Measurements from ENCODE around the gene KCNK2. TPM values are rescaled to one million over a fixed set of nuclear protein-coding genes. Genes with fewer than 3 reads are reported as not detected.

Gene KCNK2
- total RNA-seq, 6 experiments from 2014 or later, result 0.06 to 0.31 (median 0.12) TPM; not detected in 3

DNA sequence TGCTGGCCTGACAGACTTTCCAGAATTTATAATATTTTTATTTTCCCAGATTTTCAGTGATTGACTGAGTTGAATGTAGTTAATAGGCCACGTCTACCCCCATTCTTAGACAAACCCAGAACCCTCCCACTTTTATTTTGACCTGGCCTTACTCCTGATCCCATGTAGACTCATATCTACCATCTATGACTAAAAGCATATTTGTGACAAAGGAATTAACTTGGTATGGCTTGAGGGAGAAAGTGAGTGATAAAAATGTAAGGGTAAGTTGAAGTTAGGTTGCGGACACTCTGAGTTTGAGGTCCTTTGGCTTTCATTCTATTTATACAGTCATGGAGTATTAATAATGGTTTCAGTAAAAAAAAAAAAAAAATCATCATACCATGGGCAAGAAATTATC is 168.4 kb downstream of the KCNK2 start:
- intact Hi-C loops (cut with DNase I), result no loop called here
- H3K36me3 ChIP-seq, result no peaks in the 10 kb centered on the region
- no peak overlapping the region for H3K27ac ChIP-seq
- TF ChIP-seq, protein P1, sequence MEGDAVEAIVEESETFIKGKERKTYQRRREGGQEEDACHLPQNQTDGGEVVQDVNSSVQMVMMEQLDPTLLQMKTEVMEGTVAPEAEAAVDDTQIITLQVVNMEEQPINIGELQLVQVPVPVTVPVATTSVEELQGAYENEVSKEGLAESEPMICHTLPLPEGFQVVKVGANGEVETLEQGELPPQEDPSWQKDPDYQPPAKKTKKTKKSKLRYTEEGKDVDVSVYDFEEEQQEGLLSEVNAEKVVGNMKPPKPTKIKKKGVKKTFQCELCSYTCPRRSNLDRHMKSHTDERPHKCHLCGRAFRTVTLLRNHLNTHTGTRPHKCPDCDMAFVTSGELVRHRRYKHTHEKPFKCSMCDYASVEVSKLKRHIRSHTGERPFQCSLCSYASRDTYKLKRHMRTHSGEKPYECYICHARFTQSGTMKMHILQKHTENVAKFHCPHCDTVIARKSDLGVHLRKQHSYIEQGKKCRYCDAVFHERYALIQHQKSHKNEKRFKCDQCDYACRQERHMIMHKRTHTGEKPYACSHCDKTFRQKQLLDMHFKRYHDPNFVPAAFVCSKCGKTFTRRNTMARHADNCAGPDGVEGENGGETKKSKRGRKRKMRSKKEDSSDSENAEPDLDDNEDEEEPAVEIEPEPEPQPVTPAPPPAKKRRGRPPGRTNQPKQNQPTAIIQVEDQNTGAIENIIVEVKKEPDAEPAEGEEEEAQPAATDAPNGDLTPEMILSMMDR (IDR thresholded peaks at IDR 0.05), result no peak
- no peak for TF ChIP-seq POLR2A (IDR thresholded peaks at IDR 0.05)
- no peak overlapping the region for H3K4me3 ChIP-seq
- 73% methylated on average over 2 of the region's 2 CpGs for WGBS (ENCODE audit: insufficient coverage, low coverage, low lambda C conversion rate, missing lambda C conversion rate)
- no peak for ATAC-seq
- H3K27me3 ChIP-seq, result no peaks in the 10 kb centered on the region
- no peak for DNase-seq
- H3K4me1 ChIP-seq, result no peaks in the 10 kb centered on the region
- no peaks in the 10 kb centered on the region for H3K9me3 ChIP-seq

DNA sequence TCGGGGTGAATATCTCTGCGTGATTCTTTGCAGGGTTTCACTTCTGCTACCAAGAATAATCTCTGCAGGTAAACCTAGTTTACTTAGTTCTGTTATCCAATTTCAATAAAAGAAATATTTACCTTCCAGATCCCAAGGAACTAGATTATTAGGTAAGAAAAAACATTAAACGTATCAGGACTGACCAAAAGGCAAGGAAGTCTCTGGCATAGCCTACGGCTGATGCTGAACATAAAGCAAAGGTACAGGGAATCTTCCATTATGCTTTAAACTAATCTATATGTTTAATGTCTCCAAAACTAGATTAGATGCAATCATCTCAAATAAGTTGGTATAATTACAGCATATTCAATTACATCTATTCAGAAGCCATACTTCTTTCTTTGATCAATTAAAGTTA is 168.9 kb downstream of the KCNK2 start:
- H3K36me3 ChIP-seq, result no peaks in the 10 kb centered on the region
- no peaks in the 10 kb centered on the region for H3K4me1 ChIP-seq
- H3K27ac ChIP-seq, result no peak overlapping the region
- intact Hi-C loops (cut with DNase I), result no loop called here
- H3K9me3 ChIP-seq, result no peaks in the 10 kb centered on the region
- no peaks in the 10 kb centered on the region for H3K27me3 ChIP-seq
- DNase-seq (no peak), ATAC-seq (no peak)
- WGBS (ENCODE audit: insufficient coverage, low coverage, low lambda C conversion rate, missing lambda C conversion rate), result 58% methylated on average over 4 of the region's 4 CpGs
- TF ChIP-seq, protein P1 (IDR thresholded peaks at IDR 0.05), result no peak
- no peak for TF ChIP-seq POLR2A (IDR thresholded peaks at IDR 0.05)
- no peak overlapping the region for H3K4me3 ChIP-seq

DNA sequence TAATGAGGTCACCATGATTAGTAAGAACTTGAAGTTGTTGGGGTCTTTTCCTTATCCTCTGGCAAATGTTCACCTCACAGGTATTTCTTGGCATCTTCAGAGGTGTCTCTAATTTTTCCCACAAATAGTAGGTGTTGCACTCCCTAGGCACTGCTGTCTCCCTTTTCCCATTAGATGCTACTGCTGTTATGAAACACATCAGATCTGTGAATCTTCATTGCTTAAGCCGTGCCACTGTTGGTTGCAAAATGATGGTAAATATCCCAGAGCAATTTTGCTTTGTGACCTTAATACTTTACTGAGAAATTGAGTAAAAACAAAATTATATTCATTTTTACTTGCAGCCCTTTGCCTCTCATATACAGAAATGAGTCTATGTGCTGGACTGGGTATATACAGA is 169.6 kb downstream of the KCNK2 start:
- Histone ChIP-seq H3K27me3 (no peaks in the 10 kb centered on the region), H3K27ac (no peak overlapping the region), H3K9me3 (no peaks in the 10 kb centered on the region), H3K4me1 (no peaks in the 10 kb centered on the region), H3K36me3 (no peaks in the 10 kb centered on the region), H3K4me3 (no peak overlapping the region)
- WGBS (ENCODE audit: insufficient coverage, low coverage, low lambda C conversion rate, missing lambda C conversion rate), result 47% methylated on average over 1 of the region's 1 CpG
- ATAC-seq (no peak), DNase-seq (no peak)
- TF ChIP-seq, protein P1 (IDR thresholded peaks at IDR 0.05), result no peak
- TF ChIP-seq POLR2A (IDR thresholded peaks at IDR 0.05), result no peak
- intact Hi-C loops (cut with DNase I), result no loop called here

DNA sequence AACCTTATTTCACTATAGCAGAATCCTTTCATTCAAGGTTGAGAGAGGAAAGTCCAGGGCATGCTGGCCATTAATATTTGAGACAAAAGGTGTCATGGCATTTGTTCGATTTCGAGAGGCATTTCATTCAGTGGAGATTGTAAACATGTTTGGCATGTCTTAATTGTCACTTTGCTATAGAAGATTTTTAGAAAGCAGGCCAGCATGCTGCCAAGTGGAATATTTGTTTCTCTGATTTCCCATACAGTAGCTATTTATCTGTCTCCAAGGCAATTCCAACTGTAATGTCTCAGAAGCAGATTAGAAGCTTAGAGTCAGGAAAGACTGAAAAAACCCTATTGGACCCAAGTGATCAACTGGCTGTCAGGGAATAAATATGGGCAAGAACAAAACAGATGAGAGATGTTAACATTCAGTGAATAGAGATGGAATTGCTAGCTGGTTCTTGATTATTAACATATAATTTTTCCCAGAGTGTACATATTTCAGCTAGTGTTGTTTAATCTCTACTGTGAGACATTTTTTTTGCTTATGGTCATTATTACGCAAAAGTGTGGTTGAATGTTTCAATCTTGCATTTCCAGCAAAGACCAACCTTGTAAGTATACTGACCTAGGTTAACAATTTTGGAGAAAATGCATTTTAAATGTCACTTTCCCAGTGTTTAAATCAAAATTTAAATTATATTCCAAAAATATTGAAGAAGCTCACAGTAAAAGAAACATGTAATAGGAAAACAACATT is 174.6 kb downstream of the KCNK2 start:
- TF ChIP-seq, protein P1 (IDR thresholded peaks at IDR 0.05), result no peak
- no peak for TF ChIP-seq POLR2A (IDR thresholded peaks at IDR 0.05)
- Histone ChIP-seq H3K27ac (no peak overlapping the region), H3K4me3 (no peak overlapping the region), H3K27me3 (no peaks in the 10 kb centered on the region), H3K4me1 (no peaks in the 10 kb centered on the region), H3K36me3 (no peaks in the 10 kb centered on the region), H3K9me3 (no peaks in the 10 kb centered on the region)
- intact Hi-C loops (cut with DNase I), result no loop called here
- ATAC-seq (no peak), DNase-seq (no peak)
- WGBS (ENCODE audit: insufficient coverage, low coverage, low lambda C conversion rate, missing lambda C conversion rate), result 66% methylated on average over 3 of the region's 3 CpGs
